Esophagus squamous epithelium (tissue), 4 donors: Measurements from ENCODE around the gene ADI1.

Experiments
- POLR2A ChIP-seq, 4 donors: fragments of 450-650 bp; IDR thresholded peaks; one replicate each; pipeline ENCODE4 v1.6.1; 2017; ENCODE audit warnings: antibody characterized with exemption in 4 of 4, mild to moderate bottlenecking in 4 of 4, moderate library complexity in 3 of 4
- TF ChIP-seq, protein P1 (sequence below), 6 experiments: fragments of 450-650 bp in 4 of 6; fragments of 200-600 bp in 2 of 6; sonication (generic) in 2 of 6; IDR thresholded peaks; one replicate each; pipeline ENCODE4 v1.5.1; 2016 to 2019; ENCODE audit warnings: antibody characterized with exemption in 6 of 6, mild to moderate bottlenecking in 4 of 6, moderate library complexity in 4 of 6

DNA sequence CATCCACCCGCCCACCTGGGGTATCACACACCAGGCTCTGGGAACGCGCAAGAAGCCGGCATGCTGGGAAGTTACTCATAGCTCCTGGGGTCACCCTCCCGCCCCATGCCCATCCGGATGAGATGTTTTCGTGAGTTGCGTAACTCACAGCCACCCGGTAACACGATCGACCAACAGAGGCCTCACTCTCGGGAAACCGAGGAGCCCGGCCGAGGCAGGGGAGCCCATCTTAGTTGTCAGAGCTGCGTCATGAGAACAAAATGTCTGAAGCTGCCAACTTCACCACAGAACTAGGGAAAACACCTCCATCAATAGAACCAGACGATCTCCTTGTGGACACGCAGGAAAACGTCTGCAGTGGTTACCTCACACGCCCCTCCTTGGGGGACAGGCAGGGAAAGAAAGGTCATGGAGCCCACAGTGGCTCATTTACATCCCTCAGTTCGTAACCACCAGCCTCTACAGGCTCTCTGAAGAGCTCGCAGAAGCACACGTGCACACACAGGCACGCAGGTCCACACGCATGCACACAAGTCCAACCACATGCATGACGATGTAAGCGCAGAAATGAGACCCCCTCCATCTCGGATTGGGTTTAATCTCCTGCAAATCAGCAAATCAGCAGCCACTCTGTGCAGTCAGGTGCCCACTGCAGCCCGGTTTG, 26.2 kb downstream of the ADI1 start:
- TF ChIP-seq, protein P1, sequence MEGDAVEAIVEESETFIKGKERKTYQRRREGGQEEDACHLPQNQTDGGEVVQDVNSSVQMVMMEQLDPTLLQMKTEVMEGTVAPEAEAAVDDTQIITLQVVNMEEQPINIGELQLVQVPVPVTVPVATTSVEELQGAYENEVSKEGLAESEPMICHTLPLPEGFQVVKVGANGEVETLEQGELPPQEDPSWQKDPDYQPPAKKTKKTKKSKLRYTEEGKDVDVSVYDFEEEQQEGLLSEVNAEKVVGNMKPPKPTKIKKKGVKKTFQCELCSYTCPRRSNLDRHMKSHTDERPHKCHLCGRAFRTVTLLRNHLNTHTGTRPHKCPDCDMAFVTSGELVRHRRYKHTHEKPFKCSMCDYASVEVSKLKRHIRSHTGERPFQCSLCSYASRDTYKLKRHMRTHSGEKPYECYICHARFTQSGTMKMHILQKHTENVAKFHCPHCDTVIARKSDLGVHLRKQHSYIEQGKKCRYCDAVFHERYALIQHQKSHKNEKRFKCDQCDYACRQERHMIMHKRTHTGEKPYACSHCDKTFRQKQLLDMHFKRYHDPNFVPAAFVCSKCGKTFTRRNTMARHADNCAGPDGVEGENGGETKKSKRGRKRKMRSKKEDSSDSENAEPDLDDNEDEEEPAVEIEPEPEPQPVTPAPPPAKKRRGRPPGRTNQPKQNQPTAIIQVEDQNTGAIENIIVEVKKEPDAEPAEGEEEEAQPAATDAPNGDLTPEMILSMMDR (IDR thresholded peaks at IDR 0.05): no peak
- TF ChIP-seq POLR2A (IDR thresholded peaks at IDR 0.05): no peak
